ENCODE data around the gene COG2.
"Not testable (repeated sequence)": the region's sequence is repeated elsewhere in the genome, so short reads cannot be mapped to it uniquely, and the experiment has no call there.

COG2 gene

GRCh38 chr1:230679192-230679591 is 36.9 kb downstream of the COG2 start:
- no peak for DNase-seq

- no peak for DNase-seq
Measured at GRCh38 chr1:230679825-230680224, 37.5 kb downstream of the COG2 start.

- DNase-seq: no peak
Measured at GRCh38 chr1:230680300-230681025, 38.2 kb downstream of the COG2 start.

- DNase-seq: peak; percentile 14
Measured at GRCh38 chr1:230681599-230681998, 39.3 kb downstream of the COG2 start.

- DNase-seq: no peak
Measured at GRCh38 chr1:230682274-230682673, 40.0 kb downstream of the COG2 start.

- DNase-seq: no peak
Measured at GRCh38 chr1:230682882-230683610, 40.8 kb downstream of the COG2 start.

GRCh38 chr1:230684146-230684545 is 41.9 kb downstream of the COG2 start:
- DNase-seq: no peak

GRCh38 chr1:230684998-230685397 is 42.7 kb downstream of the COG2 start:
- DNase-seq: no peak

GRCh38 chr1:230686747-230687146 is 44.5 kb downstream of the COG2 start:
- DNase-seq: no peak

GRCh38 chr1:230690101-230690500 is 47.8 kb downstream of the COG2 start:
- no peak for DNase-seq

- DNase-seq: no peak
Measured at GRCh38 chr1:230691615-230692014, 49.3 kb downstream of the COG2 start.

GRCh38 chr1:230693221-230693620 is 50.9 kb downstream of the COG2 start:
- DNase-seq: no peak

- DNase-seq: no peak
Measured at GRCh38 chr1:230693777-230694176, 51.5 kb downstream of the COG2 start.

- no peak for DNase-seq
Measured at GRCh38 chr1:230694464-230694863, 52.2 kb downstream of the COG2 start.

GRCh38 chr1:230694991-230695390 is 52.7 kb downstream of the COG2 start:
- DNase-seq: no peak

GRCh38 chr1:230696218-230696617 is 53.9 kb downstream of the COG2 start:
- no peak for DNase-seq

GRCh38 chr1:230696722-230697437 is 54.6 kb downstream of the COG2 start:
- no peak for DNase-seq

GRCh38 chr1:230698130-230698529 is 55.8 kb downstream of the COG2 start:
- no peak for DNase-seq

GRCh38 chr1:230698964-230699363 is 56.7 kb downstream of the COG2 start:
- DNase-seq: not testable (repeated sequence)

- DNase-seq: no peak
Measured at GRCh38 chr1:230699716-230700115, 57.4 kb downstream of the COG2 start.

- no peak for DNase-seq
Measured at GRCh38 chr1:230700132-230700531, 57.9 kb downstream of the COG2 start.

GRCh38 chr1:230701434-230701833 is 59.2 kb downstream of the COG2 start:
- no peak for DNase-seq

- no peak for DNase-seq
Measured at GRCh38 chr1:230701895-230702768, 59.9 kb downstream of the COG2 start.
